Endothelial cell of umbilical vein (primary cell): Measurements from ENCODE around the gene CTDP1. TPM values are rescaled to one million over a fixed set of nuclear protein-coding genes. Genes with fewer than 3 reads are reported as not detected.

ENCODE experiments used
- BruUV-seq: library from RNA; stranded (reverse); fragments of 400-500 nt; replicated peaks from 2 replicates; lab custom pipeline; 2021; lab: Mats Ljungman, UMichigan
- CTCF ChIA-PET: fragments of 300-600, 350-600 bp; sonication (Branson Sonifier 250); formaldehyde crosslinking; loops from one replicate; lab custom pipeline; 2021; ENCODE audit warnings: antibody characterized with exemption, inconsistent platforms; lab: Charles Lee
- POLR2A ChIA-PET: fragments of 300-600, 350-600 bp; sonication (Branson Sonifier 250); formaldehyde crosslinking; loops from one replicate; lab custom pipeline; 2021; ENCODE audit warnings: antibody characterized with exemption, inconsistent platforms; lab: Charles Lee
- DNase-seq: peaks from one replicate; pipeline ENCODE4 v3.0.0-alpha.2; 2011; ENCODE audit warnings: low read depth, low spot score
- FAIRE-seq: peaks from 2 replicates; lab custom pipeline; 2011; peaks lifted over from hg19 to GRCh38; lab: Jason Lieb, UNC
- H2AFZ ChIP-seq: 2 replicates; pipeline ENCODE4 v1.6.0; 2012; ENCODE audit warnings: low read depth, low read length, control low read depth, inconsistent platforms
- H3K27ac ChIP-seq: 2 replicates; pipeline ENCODE4 v1.5.1; 2011; ENCODE audit warnings: low read depth, mild to moderate bottlenecking, control low read depth, low read length, moderate library complexity; ENCODE audit not compliant: insufficient read depth
- H3K27me3 ChIP-seq, 2 experiments: 2 replicates each; pipeline versions ENCODE4 v1.6.0 to v1.6.1; 2011; ENCODE audit warnings: low read length in 2 of 2, mixed read lengths in 1 of 2; ENCODE audit not compliant: control insufficient read depth in 2 of 2, insufficient read depth in 2 of 2
- H3K36me3 ChIP-seq, 2 experiments: 2 replicates in 1 of 2; 3 replicates in 1 of 2; pipeline ENCODE4 v1.5.1; 2011; ENCODE audit warnings: low read length in 2 of 2, mild to moderate bottlenecking in 1 of 2, moderate library complexity in 1 of 2; ENCODE audit not compliant: control insufficient read depth in 2 of 2, insufficient read depth in 2 of 2; ENCODE audit errors: extremely low read depth in 1 of 2
- H3K4me1 ChIP-seq: 3 replicates; pipeline ENCODE4 v1.5.1; 2011; ENCODE audit warnings: mild to moderate bottlenecking, low read length; ENCODE audit not compliant: control insufficient read depth, insufficient read depth; ENCODE audit errors: extremely low read depth
- H3K4me2 ChIP-seq: 2 replicates; pipeline ENCODE4 v1.6.1; 2011; ENCODE audit warnings: low read length, control low read depth, mixed read lengths; ENCODE audit not compliant: insufficient read depth
- H3K4me3 ChIP-seq, 3 experiments: fragments of 200-600 bp in 1 of 3; sonication (generic), shearing (Covaris generic) in 1 of 3; replicated peaks in 1 of 3; 2 replicates each; pipeline ENCODE4 v1.5.1; 2011 to 2016; ENCODE audit warnings: control low read depth in 3 of 3, low read length in 3 of 3, mild to moderate bottlenecking in 2 of 3, inconsistent platforms in 1 of 3, low read depth in 1 of 3, moderate library complexity in 1 of 3; ENCODE audit not compliant: insufficient read depth in 1 of 3
- H3K79me2 ChIP-seq: 2 replicates; pipeline ENCODE4 v1.6.0; 2012; ENCODE audit warnings: low read length, inconsistent platforms; ENCODE audit not compliant: control insufficient read depth, insufficient read depth
- H3K9ac ChIP-seq: replicated peaks from 2 replicates; pipeline ENCODE3; 2011; ENCODE audit warnings: low read length, control low read depth; ENCODE audit not compliant: insufficient read depth; ENCODE audit errors: extremely low read depth
- H3K9me1 ChIP-seq: replicated peaks from 3 replicates; pipeline ENCODE4 v1.6.0; 2011; ENCODE audit warnings: mild to moderate bottlenecking, low read length; ENCODE audit not compliant: control insufficient read depth, insufficient read depth; ENCODE audit errors: extremely low read depth
- H3K9me3 ChIP-seq: replicated peaks from 2 replicates; pipeline ENCODE4 v1.5.1; 2012; ENCODE audit warnings: low read length, inconsistent platforms; ENCODE audit not compliant: control insufficient read depth, insufficient read depth
- H4K20me1 ChIP-seq: replicated peaks from 2 replicates; pipeline ENCODE3; 2011; ENCODE audit warnings: mild to moderate bottlenecking, low read length; ENCODE audit not compliant: control insufficient read depth, insufficient read depth; ENCODE audit errors: extremely low read depth
- CTCF ChIP-seq, 2 donors: IDR thresholded peaks; 1 replicate in 1 of 2; 2 replicates in 1 of 2; pipeline ENCODE4 v1.5.1; 2011; ENCODE audit warnings: low read length in 2 of 2, mild to moderate bottlenecking in 2 of 2, moderate library complexity in 2 of 2, control low read depth in 1 of 2, inconsistent platforms in 1 of 2, low read depth in 1 of 2; ENCODE audit not compliant: insufficient read depth in 1 of 2; ENCODE audit errors: extremely low read depth in 1 of 2
- EZH2 ChIP-seq: IDR thresholded peaks from 2 replicates; pipeline ENCODE4 v1.6.1; 2012; ENCODE audit warnings: borderline replicate concordance, low read depth, mild to moderate bottlenecking, moderate library complexity, low read length, inconsistent platforms; ENCODE audit not compliant: severe bottlenecking
- FOS ChIP-seq: IDR thresholded peaks from 2 replicates; pipeline ENCODE4 v1.6.1; 2011; ENCODE audit warnings: mild to moderate bottlenecking, low read length, moderate library complexity, borderline replicate concordance; ENCODE audit not compliant: insufficient read depth
- GATA2 ChIP-seq: IDR thresholded peaks from 2 replicates; pipeline ENCODE4 v1.7.0; 2011; ENCODE audit warnings: low read depth, mild to moderate bottlenecking, moderate library complexity, mixed read lengths, low read length; ENCODE audit not compliant: insufficient read length, insufficient read depth
- JUN ChIP-seq: IDR thresholded peaks from 2 replicates; pipeline ENCODE4 v1.6.1; 2011; ENCODE audit warnings: borderline replicate concordance, low read depth; ENCODE audit not compliant: insufficient read length, insufficient read depth
- MYC ChIP-seq: IDR thresholded peaks from one replicate; pipeline ENCODE4 v1.6.1; 2011; ENCODE audit warnings: mild to moderate bottlenecking, low read depth, low read length
- POLR2A ChIP-seq: IDR thresholded peaks from 2 replicates; pipeline ENCODE4 v1.6.1; 2012; ENCODE audit warnings: low read depth, mild to moderate bottlenecking, control low read depth, low read length
- POLR2AphosphoS5 ChIP-seq: IDR thresholded peaks from 2 replicates; pipeline ENCODE4 v1.6.1; 2012; ENCODE audit warnings: low read depth, mild to moderate bottlenecking, control low read depth, low read length, moderate library complexity; ENCODE audit not compliant: insufficient read depth
- dilution Hi-C: fragments of 300-500 bp; cut with MboI; formaldehyde crosslinking; loops from one replicate; pipeline ENCODE4 v1.15.0; 2019; ENCODE audit warnings: low sequenced_read_pairs; ENCODE audit not compliant: extremely low pct_ligation_motif_present
- intact Hi-C: fragments of 100-400 bp; cut with micrococcal nuclease; formaldehyde crosslinking; loops from one replicate; pipeline ENCODE4 v1.10.0; 2022
- polyA plus RNA-seq, 4 experiments: library from polyadenylated mRNA; depleted of rRNA in 3 of 4; stranded (reverse) in 3 of 4; unstranded in 1 of 4; fragments of >200 nt; gene quantifications; 2 replicates each; pipeline versions ENCODE4 v1.2.1 to v1.2.3, GENCODE V29; 2011 to 2012; ENCODE audit warnings: missing spikeins in 1 of 4
- total RNA-seq: library from RNA; stranded (reverse); gene quantifications from 2 replicates; pipeline ENCODE4 v1.2.3, GENCODE V29; 2021
- TF ChIP-seq, protein P1 (sequence below): IDR thresholded peaks from 2 replicates; pipeline ENCODE4 v1.6.1; 2011; ENCODE audit not compliant: insufficient read depth, insufficient read length

Gene CTDP1
- total and polyA plus RNA-seq, 2 donors (not counting 3 experiments of a cell fraction or from before 2014, with no cell fraction given) = 15.3 to 27.6 TPM

DNA sequence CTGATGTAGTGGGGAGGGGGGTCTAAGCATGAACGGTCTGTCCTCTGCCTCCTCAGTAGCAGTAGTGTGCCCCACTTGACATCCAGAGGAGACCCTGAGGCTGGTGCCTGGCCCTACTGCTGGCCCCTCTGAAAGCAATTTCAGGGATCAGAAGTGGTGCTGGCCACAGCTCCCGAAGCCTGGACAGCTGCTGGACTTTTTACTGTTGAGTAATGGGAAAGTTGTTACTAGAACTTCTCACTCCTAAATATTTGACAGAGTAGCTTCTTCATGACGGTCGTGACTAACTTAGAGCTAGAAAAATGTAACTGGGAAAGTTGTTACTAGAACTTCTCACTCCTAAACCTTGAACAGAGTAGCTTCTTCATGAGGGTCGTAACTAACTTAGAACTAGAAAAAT is 23.3 kb downstream of the CTDP1 start:
- ChIA-PET POLR2A (no interaction called here), CTCF (interaction anchor here (1.2 kb wide), 1 partner anchor 9 kb away, joined by 3 read pairs; no protein-coding TSS in a partner anchor)
- Histone ChIP-seq H3K36me3 (peaks cover 2 to 35% of the 10 kb centered on the region in 2 experiments), H3K9ac (no peak overlapping the region), H2AFZ (no peak overlapping the region), H3K27me3 (no peaks in the 10 kb centered on the region), H3K4me1 (no peaks in the 10 kb centered on the region), H3K4me2 (no peak overlapping the region), H4K20me1 (no peaks in the 10 kb centered on the region), H3K79me2 (peaks cover 5% of the 10 kb centered on the region), H3K4me3 (no peak overlapping the region), H3K9me1 (no peaks in the 10 kb centered on the region), H3K27ac (no peak overlapping the region), H3K9me3 (no peaks in the 10 kb centered on the region)
- BruUV-seq = no TSS peak
- DNase-seq = no peak
- dilution Hi-C loops = no loop called here
- TF ChIP-seq, protein P1, sequence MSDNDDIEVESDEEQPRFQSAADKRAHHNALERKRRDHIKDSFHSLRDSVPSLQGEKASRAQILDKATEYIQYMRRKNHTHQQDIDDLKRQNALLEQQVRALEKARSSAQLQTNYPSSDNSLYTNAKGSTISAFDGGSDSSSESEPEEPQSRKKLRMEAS = no peak
- TF ChIP-seq POLR2A (no peak), FOS (no peak), JUN (no peak), CTCF (IDR thresholded peaks at IDR 0.05; ENCODE audit: extremely low read depth in 1 of 2, insufficient read depth in 1 of 2, low read depth in 1 of 2, low read length in 2 of 2) (no peak)
- FAIRE-seq = no peak
- intact Hi-C loops = no loop called here

DNA sequence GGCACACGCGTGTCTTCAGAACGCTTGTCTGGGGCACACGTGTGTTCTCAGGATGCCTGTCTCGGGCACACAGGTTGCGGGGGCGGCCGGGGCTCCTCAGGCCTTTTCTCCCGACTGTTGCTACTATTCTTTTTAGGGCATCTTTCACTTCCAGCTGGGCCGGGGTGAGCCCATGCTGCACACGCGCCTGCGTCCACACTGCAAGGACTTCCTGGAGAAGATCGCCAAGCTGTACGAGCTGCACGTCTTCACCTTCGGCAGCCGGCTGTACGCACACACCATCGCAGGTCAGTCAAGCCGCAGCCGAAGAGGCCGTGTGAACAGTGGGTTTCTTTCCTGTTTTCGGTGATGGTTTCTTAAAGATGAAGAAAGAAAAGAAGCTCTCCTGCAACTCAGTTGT is 25.0 kb downstream of the CTDP1 start:
- no peaks in the 10 kb centered on the region for H4K20me1 ChIP-seq
- no TSS peak for BruUV-seq
- H3K4me3 ChIP-seq = no peak overlapping the region
- H3K79me2 ChIP-seq = peaks cover 5% of the 10 kb centered on the region
- POLR2A ChIA-PET = no interaction called here
- no peaks in the 10 kb centered on the region for H3K27me3 ChIP-seq
- no peak overlapping the region for H3K4me2 ChIP-seq
- FAIRE-seq (no peak), DNase-seq (no peak)
- peaks cover 4 to 29% of the 10 kb centered on the region in 2 experiments for H3K36me3 ChIP-seq
- intact Hi-C loops = no loop called here
- no peak overlapping the region for H2AFZ ChIP-seq
- no peaks in the 10 kb centered on the region for H3K9me3 ChIP-seq
- dilution Hi-C loops = no loop called here
- no peak overlapping the region for H3K27ac ChIP-seq
- H3K9ac ChIP-seq = no peak overlapping the region
- CTCF ChIA-PET = no interaction called here
- H3K4me1 ChIP-seq = no peaks in the 10 kb centered on the region
- no peaks in the 10 kb centered on the region for H3K9me1 ChIP-seq
- TF ChIP-seq GATA2 (no peak), EZH2 (no peak), JUN (no peak), CTCF (IDR thresholded peaks at IDR 0.05; ENCODE audit: extremely low read depth in 1 of 2, insufficient read depth in 1 of 2, low read depth in 1 of 2, low read length in 2 of 2) (no peak), MYC (no peak), FOS (no peak), POLR2A (no peak), POLR2AphosphoS5 (no peak)
- TF ChIP-seq, protein P1 = no peak
